GM19035 (cell line): ENCODE results near the gene MEX3D.
"Not testable (repeated sequence)": the region's sequence is repeated elsewhere in the genome, so short reads cannot be mapped to it uniquely, and the experiment has no call there.

Experiments used
- ATAC-seq: cut with Tn5 transposase; IDR thresholded peaks from one replicate; pipeline ENCODE4 v1.9.1; 2021; ENCODE audit not compliant: unreplicated experiment

MEX3D gene

DNA sequence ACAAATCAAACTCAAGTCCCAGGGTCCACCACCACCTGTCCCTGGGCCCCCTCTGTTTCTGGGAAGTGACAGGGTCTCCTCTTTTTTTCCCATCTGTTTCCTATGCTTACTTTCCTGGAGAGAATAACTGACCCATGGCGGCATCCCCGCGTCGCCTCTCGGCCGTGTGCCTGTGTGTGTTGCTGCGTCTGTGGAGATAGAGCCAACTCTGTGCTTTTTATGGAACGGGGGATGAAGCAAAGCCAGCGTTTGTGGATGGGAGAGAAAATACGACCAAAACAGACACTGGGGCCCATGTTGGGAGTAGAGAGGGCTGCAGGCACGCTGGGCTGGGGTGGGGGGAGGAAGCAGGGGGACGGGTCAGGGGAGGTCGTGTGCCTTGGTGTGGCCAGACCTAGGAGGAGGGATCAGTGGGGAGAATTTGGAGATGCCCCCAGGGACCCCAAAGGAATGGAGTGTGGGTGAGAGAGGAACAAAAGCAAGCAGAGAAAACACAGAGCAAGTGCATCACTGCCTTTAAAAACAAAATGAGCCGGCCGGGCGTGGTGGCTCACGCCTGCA is 27.7 kb downstream of the MEX3D start:
- ATAC-seq = no peak

- ATAC-seq = not testable (repeated sequence)
Observed at GRCh38 chr19:1539749-1540148, 28.4 kb downstream of the MEX3D start.

GRCh38 chr19:1538978-1539377 is 29.1 kb downstream of the MEX3D start:
- ATAC-seq = no peak

DNA sequence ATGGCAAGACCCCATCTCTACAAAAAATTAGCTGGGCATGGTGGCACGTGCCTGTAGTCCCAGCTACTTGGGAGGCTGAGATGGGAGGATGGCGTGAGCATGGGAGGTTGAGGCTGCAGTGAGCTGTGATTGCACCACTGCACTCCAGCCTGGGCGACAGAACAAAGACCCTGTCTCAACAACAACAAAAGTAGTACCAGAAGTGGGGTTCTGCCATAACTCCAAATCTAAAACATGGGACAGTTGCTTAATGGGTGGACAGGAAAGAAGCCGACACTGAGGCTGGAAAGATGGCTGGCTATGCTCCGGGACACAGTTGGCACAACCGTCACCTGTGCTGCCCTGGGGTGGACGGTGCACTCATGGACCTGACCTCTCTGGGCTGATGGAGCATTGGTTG is 32.4 kb downstream of the MEX3D start:
- ATAC-seq = not testable (repeated sequence)

- no peak for ATAC-seq
Observed at GRCh38 chr19:1534972-1535371, 33.2 kb downstream of the MEX3D start.

DNA sequence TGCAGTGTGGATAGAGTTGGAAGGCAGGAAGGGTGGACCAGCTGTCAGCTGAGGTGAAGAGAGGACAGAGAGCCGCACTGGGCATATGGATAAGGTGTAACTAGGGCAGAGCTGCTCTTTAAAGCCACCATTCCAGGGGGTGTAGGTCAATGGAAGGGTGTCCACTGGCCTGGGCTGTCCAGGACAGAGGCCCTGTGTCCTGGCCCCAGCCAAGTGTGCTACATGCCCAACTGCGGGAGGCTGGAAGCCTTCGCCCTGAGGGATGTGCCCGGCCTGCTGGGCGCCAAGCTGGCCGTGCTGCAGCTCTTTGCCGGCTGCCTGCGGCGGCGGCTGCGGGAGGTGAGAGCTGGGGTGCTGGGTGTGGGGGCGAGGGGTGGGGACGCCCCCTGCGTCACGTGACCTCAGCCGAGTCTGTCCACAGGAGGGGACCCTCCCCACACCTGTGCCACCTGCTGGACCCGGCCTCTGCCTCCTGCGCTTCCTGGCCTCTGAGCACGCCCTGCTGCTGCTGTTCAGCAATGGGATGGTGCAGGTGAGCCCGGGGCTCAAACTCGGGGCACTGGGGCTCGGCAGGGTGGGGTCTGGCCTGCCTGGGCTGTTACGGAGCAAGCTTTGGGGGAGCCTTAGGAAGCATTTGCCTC is 34.5 kb downstream of the MEX3D start:
- no peak for ATAC-seq

DNA sequence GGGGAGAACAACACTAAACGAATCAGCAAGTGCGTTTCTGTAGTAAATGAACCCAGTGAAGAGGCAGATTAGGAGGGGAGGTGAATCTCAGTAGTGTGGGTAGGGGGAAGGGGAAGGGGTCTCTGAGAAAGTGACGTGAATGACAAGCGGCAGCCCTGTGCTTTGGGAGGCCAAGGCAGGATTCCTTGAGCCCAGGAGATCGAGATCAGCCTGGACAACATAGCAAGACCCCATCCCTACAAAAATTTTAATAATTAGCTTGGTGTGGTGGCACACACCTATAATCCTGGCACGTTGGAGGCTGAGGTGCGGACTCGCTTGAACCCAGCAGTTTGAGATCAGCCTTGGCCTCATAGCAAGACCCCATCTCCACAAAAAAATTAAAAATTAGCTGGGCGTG is 36.1 kb downstream of the MEX3D start:
- ATAC-seq = no peak

DNA sequence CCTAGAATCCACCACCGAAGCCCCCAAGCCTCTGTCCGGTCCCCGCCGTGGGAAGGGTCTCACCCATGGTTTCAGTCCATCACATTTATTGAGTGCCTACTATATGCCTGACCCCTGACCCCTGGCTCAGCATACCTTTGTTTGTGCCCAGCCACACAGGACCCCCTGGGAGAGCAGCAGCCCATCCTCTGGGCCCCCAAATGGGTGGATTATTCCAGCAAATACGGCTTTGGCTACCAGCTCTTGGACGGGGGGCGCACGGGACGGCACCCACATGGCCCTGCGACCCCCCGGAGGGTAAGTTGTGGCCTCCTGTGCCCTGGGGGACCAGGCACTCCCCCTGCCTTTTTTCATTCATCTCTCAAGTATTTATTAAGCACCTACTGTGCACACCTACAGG is 36.5 kb downstream of the MEX3D start:
- ATAC-seq = no peak

- not testable (repeated sequence) for ATAC-seq
Observed at GRCh38 chr19:1530856-1531255, 37.3 kb downstream of the MEX3D start.

- no peak for ATAC-seq
Observed at GRCh38 chr19:1529430-1529816, 38.7 kb downstream of the MEX3D start.

DNA sequence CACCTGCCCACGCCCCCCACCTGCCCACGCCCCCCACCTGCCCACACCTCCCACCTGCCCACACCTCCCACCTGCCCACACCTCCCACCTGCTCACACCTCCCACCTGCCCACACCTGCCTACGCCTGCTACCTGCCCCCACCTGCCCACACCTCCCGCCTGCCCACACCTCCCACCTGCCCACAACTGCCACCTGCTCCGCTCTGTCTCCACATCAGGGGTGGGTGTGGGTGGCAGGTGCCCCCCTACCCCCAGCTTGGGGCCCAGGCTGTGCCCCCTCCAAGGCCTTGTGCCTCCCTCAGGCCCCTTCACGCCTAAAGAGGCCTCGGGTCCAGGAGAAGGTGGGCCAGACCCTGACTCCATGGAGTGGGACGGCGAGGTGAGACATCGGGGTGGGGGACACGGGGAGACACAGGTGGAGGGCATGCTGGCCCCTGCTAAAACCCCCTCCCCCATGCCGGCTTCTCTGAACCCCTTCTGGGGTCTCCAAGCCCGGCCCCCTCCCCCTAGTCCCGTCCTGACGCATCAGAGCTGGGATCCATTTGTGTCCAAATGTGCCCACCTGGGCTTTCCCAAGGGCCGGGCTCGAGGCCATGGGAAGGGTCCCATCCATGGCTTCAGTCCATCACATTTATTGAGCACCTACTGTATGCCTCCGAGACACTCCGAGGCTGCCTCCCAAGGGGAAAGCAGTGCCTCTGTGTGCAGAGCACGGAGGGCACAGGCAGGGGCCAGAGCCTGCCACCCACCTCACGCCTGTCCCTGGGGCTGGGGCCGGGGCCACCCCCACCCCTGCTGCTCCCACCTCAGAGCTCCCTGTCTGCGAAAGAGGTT is 39.3 kb downstream of the MEX3D start:
- ATAC-seq = no peak

- ATAC-seq = no peak
Observed at GRCh38 chr19:1527650-1528309, 40.3 kb downstream of the MEX3D start.

DNA sequence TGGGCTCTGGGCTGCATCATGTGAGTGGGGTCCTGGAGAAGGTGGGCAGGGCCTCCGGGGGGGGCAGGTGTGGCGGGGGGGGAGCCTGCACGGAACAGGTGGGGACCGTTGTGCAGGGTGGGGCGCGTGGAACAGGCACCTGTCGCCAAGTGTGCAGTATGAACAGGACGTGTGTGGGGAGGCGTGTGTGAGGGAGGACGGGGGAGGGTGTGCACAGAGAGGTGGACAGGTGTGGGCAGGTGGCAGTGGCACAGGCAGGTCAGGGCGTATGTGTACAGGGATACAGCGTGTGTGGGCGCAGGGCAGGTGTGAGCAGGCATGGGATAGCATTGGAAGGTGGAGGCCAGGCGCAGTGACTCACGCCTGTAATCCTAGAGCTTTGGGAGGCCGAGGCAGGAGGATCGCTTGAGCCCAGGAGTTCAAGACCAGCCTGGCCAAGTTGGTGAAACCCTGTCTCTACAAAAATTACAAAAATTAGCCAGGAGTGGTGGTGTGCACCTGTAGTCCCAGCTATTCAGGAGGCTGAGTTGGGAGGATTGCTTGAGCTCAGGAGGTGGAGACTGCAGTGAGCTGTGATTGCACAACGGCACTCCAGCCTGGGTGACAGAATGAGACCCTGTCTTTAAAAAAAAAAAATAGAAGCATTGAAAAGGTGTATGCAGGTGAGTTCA is 41.0 kb downstream of the MEX3D start:
- no peak for ATAC-seq

- ATAC-seq = no peak
Observed at GRCh38 chr19:1526066-1526778, 41.9 kb downstream of the MEX3D start.

DNA sequence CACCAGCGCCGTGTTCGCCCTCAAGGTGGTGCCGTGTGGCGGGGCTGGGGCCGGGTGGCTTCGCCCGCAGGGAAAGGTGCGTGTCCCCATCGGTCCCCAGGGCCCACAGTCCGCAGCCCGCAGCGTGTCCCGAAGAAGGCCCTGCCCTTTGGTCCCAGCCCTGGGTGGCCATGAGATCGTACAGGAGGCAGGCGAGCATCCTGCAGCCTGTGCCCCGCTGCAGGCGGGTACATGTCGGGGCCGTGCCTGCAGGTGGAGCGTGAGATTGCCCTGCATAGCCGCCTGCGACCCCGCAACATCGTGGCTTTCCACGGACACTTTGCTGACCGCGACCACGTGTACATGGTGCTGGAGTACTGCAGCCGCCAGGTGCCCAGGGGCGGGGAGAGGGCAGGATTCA is 42.8 kb downstream of the MEX3D start:
- no peak for ATAC-seq

GRCh38 chr19:1524972-1525325 is 43.2 kb downstream of the MEX3D start:
- ATAC-seq = no peak

GRCh38 chr19:1524287-1524971 is 43.7 kb downstream of the MEX3D start:
- ATAC-seq = no peak

DNA sequence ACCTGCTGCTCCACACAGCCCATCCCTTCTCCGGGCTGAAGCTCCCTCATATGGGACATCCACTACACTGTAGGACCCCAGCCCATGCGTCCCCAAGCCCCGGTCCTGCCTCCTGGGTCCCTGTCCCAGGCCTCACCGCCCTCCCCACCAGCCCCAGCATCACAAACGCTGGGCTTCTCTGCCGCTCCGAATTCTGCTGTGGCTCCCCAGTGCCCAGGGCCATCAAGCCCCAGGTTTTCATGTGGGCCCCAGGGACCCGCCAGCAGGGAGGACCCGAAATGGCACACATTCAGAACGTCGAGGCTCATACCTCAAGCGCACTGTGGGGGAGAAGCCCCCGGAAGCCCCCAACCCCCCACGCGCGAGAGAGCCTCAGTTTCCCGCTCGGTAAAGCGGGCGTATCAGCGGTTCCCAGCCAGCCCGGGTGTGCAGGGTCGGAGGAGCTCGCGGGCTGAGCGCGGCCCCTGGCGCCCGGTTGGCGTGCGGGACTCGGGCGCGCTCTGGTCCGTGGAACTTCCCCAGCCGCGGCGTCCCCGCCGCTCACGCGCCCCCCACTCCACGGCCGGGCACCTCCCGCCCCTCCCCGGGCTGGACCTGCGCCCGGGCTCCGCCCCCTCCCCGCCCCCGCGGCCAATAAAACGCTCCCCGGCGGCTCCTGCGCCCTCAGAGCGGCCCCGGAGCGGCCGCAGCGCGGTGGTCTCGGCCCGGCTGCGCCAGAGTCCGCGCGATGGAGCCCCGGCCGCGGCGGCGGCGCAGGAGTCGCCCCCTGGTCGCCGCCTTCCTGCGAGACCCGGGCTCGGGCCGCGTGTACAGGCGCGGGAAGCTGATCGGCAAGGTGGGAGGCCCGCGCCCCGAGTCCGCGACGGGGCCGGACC is 44.5 kb downstream of the MEX3D start, which contains the start of gene PLK5:
PLK5 (plus strand) TSS at position 666 of the 875 bp plus-strand sequence. CDS start 2,920 bp downstream, outside the sequence.
- ATAC-seq = no peak

DNA sequence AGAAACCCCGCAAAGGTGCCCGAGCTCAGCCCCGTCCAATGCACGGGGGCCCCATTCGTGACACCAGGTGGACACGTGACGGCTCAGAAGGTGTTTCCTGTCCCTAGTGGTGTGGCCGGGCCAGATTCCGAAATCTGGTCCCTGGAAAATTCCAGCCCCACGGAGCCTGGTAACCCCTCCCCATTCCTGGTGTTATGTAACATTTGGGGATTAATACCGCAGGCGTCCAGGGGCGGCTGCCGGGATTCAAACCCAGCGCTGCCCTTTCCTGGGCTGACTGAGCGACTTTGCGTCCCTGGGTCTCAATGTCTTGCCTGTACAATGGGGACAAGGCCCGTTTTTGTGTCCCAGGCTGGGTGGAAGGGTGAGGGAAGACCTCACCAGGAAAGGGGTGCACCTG is 45.3 kb downstream of the MEX3D start:
- no peak for ATAC-seq
